ENCODE measurements around the gene NOLC1. TPM values are rescaled to one million over a fixed set of nuclear protein-coding genes. Genes with fewer than 3 reads are reported as not detected.

Gene NOLC1
- total and polyA plus RNA-seq, 2 of the 13 experiments (the other 11 are each of a cell fraction or from before 2014, with no cell fraction given): 50.6 to 81.0 TPM

DNA sequence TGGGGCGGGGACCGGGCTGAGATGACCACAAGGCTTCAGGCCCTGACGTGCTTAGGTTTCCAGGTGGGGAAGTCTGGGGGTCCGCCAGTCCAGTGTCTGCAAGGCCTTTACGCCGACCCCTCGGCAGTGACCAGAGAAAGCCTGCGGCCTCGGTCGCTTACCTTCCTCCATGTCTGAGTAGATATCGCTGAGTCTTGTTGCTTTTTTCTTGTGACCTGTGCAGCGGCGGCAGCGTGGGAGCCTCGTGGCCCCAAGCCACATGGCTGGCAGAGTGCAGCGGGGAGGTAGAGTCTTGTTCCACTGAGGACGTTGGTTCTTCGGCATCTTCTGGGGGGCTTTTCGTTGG lies 329 bp downstream of the NOLC1 start:
- Histone ChIP-seq H4K20me1 (ENCODE audit: insufficient read depth, low read length) (peaks cover 11% of the 10 kb centered on the region), H3K79me2 (ENCODE audit: insufficient read depth, low read length) (peaks cover 45% of the 10 kb centered on the region), H3K36me3 (replicated peaks in 1 of 2; ENCODE audit: control insufficient read depth in 1 of 2, insufficient read depth in 2 of 2, low read length in 2 of 2) (peaks cover 24 to 51% of the 10 kb centered on the region in 2 experiments), H3K27me3 (ENCODE audit: control insufficient read depth in 1 of 2, insufficient read depth in 2 of 2, low read length in 2 of 2) (no peaks in the 10 kb centered on the region; a peak in 1 of 5 replicates), H3K9ac (ENCODE audit: insufficient read depth, low read depth, low read length) (peak overlapping the region; percentile 91), H3K4me3 (replicated peaks in 1 of 3; ENCODE audit: insufficient read depth in 1 of 3, low read depth in 2 of 3, low read length in 3 of 3) (peak overlapping the region; percentile 82 to 97 (median 82)), H3K27ac (ENCODE audit: extremely low read length, insufficient read depth, low read length) (peak overlapping the region; percentile 87), H3K4me2 (ENCODE audit: low read depth, low read length) (peak overlapping the region; percentile 99), H2AFZ (ENCODE audit: low read length) (no peak overlapping the region), H3K4me1 (ENCODE audit: insufficient read depth, low read length) (peaks cover 35% of the 10 kb centered on the region), H3K9me3 (ENCODE audit: low read length) (no peaks in the 10 kb centered on the region)
- POLR2A ChIA-PET: interaction anchor here (0.9 to 3.3 kb wide), 12 partner anchors 9 to 527 kb away, joined by 3 to 11 read pairs (median 5); partner anchors contain the start of gene GBF1
- no peak for FAIRE-seq
- no peak for DNase-seq (ENCODE audit: low spot score)
- WGBS (ENCODE audit: low lambda C conversion rate): 0% methylated on average over 7 of the region's 19 CpGs
- intact Hi-C loops (cut with micrococcal nuclease; ENCODE audit: unreplicated experiment) (loop anchor here (1.0 kb wide), 1 partner anchor 20 kb away; no protein-coding TSS in a partner anchor), in situ Hi-C loops (cut with HindIII; ENCODE audit: extremely low pct_ligation_motif_present, low pct_unique_long_range_greater_than_20kb) (no loop called here)
- CTCF ChIA-PET (ENCODE audit: low intra/inter-chr PET ratio, low total read pairs): no interaction called here
- BruUV-seq (replicated peaks): no TSS peak
- ATAC-seq: peak; percentile 24
- TF ChIP-seq TMF1 (CRISPR knock-in tag; IDR thresholded peaks at IDR 0.05; ENCODE audit: low read depth) (no peak), ZNF205 (CRISPR knock-in tag; IDR thresholded peaks at IDR 0.05) (no peak; the same call in 1 of the 2 replicates), SRSF1 (optimal IDR thresholded peaks at IDR 0.05; ENCODE audit: low read depth, low read length) (peak; percentile 15), AGO2 (optimal IDR thresholded peaks at IDR 0.05; ENCODE audit: low read depth, low read length) (peak; percentile 14), ZZZ3 (CRISPR knock-in tag; IDR thresholded peaks at IDR 0.05; ENCODE audit: borderline replicate concordance) (no peak), RELA (CRISPR knock-in tag; IDR thresholded peaks at IDR 0.05) (no peak), DMAP1 (CRISPR knock-in tag; IDR thresholded peaks at IDR 0.05) (peak; percentile 79), ZNF790 (CRISPR knock-in tag; IDR thresholded peaks at IDR 0.05; ENCODE audit: borderline replicate concordance) (no peak), ZNF614 (CRISPR knock-in tag; IDR thresholded peaks at IDR 0.05; ENCODE audit: borderline replicate concordance) (no peak), NFE2L1 (CRISPR knock-in tag; IDR thresholded peaks at IDR 0.05; ENCODE audit: borderline replicate concordance) (no peak), MBD4 (IDR thresholded peaks at IDR 0.05; ENCODE audit: borderline replicate concordance, low read length) (no peak), ZNF235 (CRISPR knock-in tag; IDR thresholded peaks at IDR 0.05; ENCODE audit: borderline replicate concordance) (no peak), CEBPG (CRISPR knock-in tag; IDR thresholded peaks at IDR 0.05) (no peak), LCORL (IDR thresholded peaks at IDR 0.05) (no peak), LCORL (CRISPR knock-in tag; IDR thresholded peaks at IDR 0.05) (no peak), SCMH1 (CRISPR knock-in tag; IDR thresholded peaks at IDR 0.05; ENCODE audit: borderline replicate concordance) (no peak)
- TF ChIP-seq, protein P1, sequence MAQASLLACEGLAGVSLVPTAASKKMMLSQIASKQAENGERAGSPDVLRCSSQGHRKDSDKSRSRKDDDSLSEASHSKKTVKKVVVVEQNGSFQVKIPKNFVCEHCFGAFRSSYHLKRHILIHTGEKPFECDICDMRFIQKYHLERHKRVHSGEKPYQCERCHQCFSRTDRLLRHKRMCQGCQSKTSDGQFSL (CRISPR knock-in tag; IDR thresholded peaks at IDR 0.05): no peak
- TF ChIP-seq, protein P2, sequence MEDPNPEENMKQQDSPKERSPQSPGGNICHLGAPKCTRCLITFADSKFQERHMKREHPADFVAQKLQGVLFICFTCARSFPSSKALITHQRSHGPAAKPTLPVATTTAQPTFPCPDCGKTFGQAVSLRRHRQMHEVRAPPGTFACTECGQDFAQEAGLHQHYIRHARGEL (CRISPR knock-in tag; IDR thresholded peaks at IDR 0.05): no peak
- TF ChIP-seq, protein P3, sequence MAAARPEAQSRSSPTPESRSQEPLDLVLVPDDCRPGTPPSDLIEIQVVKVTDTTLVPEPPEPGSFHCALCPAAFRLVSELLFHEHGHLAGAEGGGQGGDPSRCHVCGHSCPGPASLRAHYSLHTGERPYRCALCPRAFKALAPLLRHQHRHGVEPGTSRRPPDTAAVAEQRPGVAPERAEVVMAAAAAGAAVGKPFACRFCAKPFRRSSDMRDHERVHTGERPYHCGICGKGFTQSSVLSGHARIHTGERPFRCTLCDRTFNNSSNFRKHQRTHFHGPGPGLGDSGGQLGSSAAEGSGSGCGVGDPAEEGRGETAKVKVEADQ (CRISPR knock-in tag; IDR thresholded peaks at IDR 0.05; ENCODE audit: borderline replicate concordance): 0 out of 2 replicates have a peak, but pooled peaks have one; percentile 61
- TF ChIP-seq, protein P4, sequence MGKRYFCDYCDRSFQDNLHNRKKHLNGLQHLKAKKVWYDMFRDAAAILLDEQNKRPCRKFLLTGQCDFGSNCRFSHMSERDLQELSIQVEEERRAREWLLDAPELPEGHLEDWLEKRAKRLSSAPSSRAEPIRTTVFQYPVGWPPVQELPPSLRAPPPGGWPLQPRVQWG (CRISPR knock-in tag; IDR thresholded peaks at IDR 0.05; ENCODE audit: borderline replicate concordance, low read depth): no peak
- TF ChIP-seq, protein P5, sequence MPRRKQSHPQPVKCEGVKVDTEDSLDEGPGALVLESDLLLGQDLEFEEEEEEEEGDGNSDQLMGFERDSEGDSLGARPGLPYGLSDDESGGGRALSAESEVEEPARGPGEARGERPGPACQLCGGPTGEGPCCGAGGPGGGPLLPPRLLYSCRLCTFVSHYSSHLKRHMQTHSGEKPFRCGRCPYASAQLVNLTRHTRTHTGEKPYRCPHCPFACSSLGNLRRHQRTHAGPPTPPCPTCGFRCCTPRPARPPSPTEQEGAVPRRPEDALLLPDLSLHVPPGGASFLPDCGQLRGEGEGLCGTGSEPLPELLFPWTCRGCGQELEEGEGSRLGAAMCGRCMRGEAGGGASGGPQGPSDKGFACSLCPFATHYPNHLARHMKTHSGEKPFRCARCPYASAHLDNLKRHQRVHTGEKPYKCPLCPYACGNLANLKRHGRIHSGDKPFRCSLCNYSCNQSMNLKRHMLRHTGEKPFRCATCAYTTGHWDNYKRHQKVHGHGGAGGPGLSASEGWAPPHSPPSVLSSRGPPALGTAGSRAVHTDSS (CRISPR knock-in tag; conservative IDR thresholded peaks at IDR 0.05): no peak
- TF ChIP-seq, protein P6, sequence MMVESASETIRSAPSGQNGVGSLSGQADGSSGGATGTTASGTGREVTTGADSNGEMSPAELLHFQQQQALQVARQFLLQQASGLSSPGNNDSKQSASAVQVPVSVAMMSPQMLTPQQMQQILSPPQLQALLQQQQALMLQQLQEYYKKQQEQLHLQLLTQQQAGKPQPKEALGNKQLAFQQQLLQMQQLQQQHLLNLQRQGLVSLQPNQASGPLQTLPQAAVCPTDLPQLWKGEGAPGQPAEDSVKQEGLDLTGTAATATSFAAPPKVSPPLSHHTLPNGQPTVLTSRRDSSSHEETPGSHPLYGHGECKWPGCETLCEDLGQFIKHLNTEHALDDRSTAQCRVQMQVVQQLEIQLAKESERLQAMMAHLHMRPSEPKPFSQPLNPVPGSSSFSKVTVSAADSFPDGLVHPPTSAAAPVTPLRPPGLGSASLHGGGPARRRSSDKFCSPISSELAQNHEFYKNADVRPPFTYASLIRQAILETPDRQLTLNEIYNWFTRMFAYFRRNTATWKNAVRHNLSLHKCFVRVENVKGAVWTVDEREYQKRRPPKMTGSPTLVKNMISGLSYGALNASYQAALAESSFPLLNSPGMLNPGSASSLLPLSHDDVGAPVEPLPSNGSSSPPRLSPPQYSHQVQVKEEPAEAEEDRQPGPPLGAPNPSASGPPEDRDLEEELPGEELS (CRISPR knock-in tag; IDR thresholded peaks at IDR 0.05): no peak

All from HepG2 (cell line).